Stimulated activated naive CD8-positive, alpha-beta T cell treated with anti-CD3 and anti-CD28 coated beads, Interleukin-15, amount 100 ng/mL, for 72 hours (primary cell): ENCODE data around the gene MATN1.

Experiments used
- ATAC-seq: fragments of 150-1000 bp; cut with Tn5 transposase; 2 replicates; pipeline ENCODE4 v1.10.0; 2021; ENCODE audit warnings: mild to moderate bottlenecking, moderate library complexity
- DNase-seq, 2 donors: peaks; one replicate each; pipeline ENCODE4 v3.0.0; 2021 to 2022
- H3K27ac Mint-ChIP-seq, 2 donors: one replicate each; pipeline ENCODE4 v1.8.0; 2022; ENCODE audit warnings: mild to moderate bottlenecking in 2 of 2, mixed read lengths in 2 of 2, moderate library complexity in 2 of 2
- H3K27me3 Mint-ChIP-seq: one replicate; pipeline ENCODE4 v1.8.0; 2022; ENCODE audit warnings: mixed read lengths
- H3K4me1 Mint-ChIP-seq: one replicate; pipeline ENCODE4 v1.8.0; 2022; ENCODE audit warnings: mild to moderate bottlenecking, mixed read lengths
- H3K4me3 Mint-ChIP-seq, 2 donors: one replicate each; pipeline ENCODE4 v1.8.0; 2022; ENCODE audit warnings: mild to moderate bottlenecking in 2 of 2, mixed read lengths in 2 of 2, moderate library complexity in 1 of 2
- H3K9me3 Mint-ChIP-seq, 2 donors: one replicate each; pipeline ENCODE4 v1.8.0; 2022; ENCODE audit warnings: mixed read lengths in 2 of 2

MATN1 gene

GRCh38 chr1:30742300-30742962, 19.0 kb upstream of the MATN1 start:
- DNase-seq (no peak), ATAC-seq (no peak)
- no peaks in the 10 kb centered on the region for H3K9me3 Mint-ChIP-seq
- peak overlapping the region; percentile 29 to 98 for H3K4me3 Mint-ChIP-seq
- H3K27ac Mint-ChIP-seq: peak overlapping the region; percentile 31 to 42
- no peaks in the 10 kb centered on the region for H3K27me3 Mint-ChIP-seq
- H3K4me1 Mint-ChIP-seq: peaks cover 100% of the 10 kb centered on the region

DNA sequence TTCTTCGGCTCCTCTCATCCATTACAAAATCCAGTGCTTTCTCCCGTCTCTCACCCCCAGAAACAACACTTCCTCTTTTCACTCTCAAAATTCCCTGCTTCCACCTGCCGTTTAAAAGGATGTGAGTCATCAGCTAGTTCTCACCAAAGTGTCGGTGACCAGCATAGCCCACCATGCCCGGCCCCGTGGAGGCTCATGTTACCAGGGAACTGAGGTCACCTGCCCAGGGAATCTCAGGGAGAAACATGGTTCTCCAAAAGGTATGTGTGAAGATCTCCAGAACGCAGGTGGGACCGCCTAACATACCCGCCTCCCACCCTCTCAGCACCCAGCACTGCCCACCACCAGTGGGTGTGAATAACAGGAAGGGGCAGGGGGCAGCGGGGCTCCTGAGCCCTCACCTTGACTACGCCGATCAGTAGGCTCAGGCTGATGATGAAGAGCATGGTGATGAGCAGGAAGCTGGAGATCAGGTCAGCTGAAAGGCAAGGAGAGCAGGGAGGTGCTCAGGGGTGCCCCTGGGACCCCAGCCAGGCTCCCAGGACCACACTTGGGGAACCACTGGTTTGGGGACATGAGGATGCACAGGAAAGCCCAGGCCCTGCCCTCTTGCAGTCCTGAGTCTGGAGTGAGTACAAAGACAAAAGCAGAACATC, 18.0 kb upstream of the MATN1 start:
- peak overlapping the region; percentile 68 to 73 for H3K4me3 Mint-ChIP-seq
- DNase-seq: no peak

DNA sequence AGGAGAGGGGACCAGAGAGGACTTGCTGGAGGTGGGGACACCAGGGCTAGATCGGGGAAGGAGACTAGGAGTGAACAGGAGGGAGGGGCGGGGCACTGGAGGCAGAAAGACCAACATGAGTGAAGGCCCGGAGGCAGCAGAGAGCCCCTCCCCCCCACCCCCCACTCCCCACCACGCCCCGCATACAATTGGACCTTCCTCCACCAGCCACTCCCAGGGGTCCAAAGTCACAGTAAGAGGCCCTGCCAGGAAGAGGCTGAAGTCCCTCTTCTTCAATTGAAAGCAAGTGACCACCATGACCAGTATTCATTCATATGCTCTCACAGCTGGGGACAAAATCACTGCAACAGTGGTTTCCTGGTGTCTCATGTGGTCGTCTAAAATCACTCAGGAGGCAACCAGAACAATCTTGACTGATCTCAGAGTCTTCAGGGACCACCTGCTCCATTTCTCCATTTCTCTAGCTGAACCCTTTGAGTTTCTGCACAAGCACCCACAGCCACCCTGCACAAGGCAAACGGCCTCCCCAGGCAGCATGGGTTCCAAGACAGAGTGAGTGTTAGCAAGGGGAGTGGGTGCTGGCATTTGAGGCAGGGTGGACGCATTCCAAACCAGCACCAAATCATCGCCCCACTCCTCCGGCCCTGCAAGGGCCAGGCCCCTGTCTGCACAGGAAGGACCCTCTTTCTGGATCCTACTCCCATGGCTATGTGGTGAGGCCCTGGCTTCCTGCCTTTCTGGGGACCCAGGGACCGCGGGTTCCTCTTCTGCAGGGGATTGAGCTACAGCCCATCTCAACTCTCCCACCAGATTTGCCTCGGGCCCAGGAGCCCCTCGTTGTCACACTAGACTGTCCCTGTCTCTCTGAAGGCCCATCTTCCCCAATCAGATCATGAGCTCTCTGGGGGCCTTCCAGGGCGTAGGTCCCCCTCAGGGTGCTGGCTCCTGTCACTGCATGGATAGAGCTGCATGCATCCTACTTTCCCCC, 17.2 kb upstream of the MATN1 start:
- no peak for ATAC-seq
- DNase-seq: no peak
- Mint-ChIP-seq H3K27ac (peak overlapping the region; percentile 91 to 94), H3K27me3 (no peaks in the 10 kb centered on the region), H3K4me3 (peak overlapping the region; percentile 68 to 73), H3K9me3 (no peaks in the 10 kb centered on the region), H3K4me1 (peaks cover 95% of the 10 kb centered on the region)

More for the DNA sequence above, 18.0 kb upstream of the MATN1 start:
- Mint-ChIP-seq H3K27me3 (no peaks in the 10 kb centered on the region), H3K9me3 (no peaks in the 10 kb centered on the region), H3K27ac (peak overlapping the region; percentile 57 to 94), H3K4me1 (peaks cover 99% of the 10 kb centered on the region)
- no peak for ATAC-seq

GRCh38 chr1:30739601-30740000, 16.2 kb upstream of the MATN1 start:
- no peak for DNase-seq
- ATAC-seq: no peak
- Mint-ChIP-seq H3K27ac (peak overlapping the region in 1 of 2 donors; percentile 36), H3K4me1 (peaks cover 88% of the 10 kb centered on the region), H3K9me3 (no peaks in the 10 kb centered on the region), H3K27me3 (no peaks in the 10 kb centered on the region), H3K4me3 (peak overlapping the region in 1 of 2 donors; percentile 17)

DNA sequence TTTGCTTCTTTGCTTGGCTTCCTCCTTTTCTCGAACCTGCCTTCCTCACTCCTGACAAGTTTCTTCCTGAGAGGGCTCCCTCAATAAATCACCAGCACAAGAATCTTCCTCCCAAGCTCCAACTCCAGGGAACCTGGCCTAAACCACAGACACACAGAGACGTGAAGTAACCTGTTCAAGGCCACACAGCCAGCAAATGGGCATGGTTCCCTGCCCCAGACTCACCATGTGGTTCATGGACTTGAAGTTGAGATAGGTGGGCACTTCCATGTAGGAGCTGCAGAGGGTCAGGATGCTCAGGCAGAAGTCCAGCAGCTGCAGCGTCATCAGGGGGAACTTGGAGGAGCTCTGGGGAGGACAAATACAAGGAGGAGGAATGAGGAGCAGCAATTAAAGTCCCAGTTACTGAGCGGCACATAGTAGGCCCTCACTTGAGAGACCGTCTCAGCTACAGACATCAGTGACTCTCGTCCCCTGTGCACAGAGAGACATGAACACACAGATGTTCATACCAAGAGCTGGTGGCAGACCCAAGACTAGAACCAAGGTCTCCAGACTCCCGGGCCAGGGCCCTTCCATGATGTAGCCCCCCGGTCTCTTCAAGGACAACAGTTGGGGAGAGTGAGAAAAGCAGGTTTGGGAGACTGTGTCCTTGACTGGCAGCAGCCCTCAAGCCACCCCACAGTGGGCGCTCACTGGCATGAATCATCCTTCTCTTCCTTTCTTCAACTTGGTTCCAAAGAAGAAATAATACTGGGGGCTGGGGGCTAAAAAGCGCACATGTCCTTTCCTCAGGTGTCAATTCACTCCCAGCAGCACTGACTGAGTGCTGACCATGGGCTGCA, 15.6 kb upstream of the MATN1 start:
- DNase-seq: no peak
- Mint-ChIP-seq H3K4me3 (no peak overlapping the region), H3K27me3 (no peaks in the 10 kb centered on the region), H3K9me3 (no peaks in the 10 kb centered on the region), H3K4me1 (peaks cover 81% of the 10 kb centered on the region), H3K27ac (peak overlapping the region; percentile 79 to 92)
- ATAC-seq: no peak

- peaks cover 73% of the 10 kb centered on the region for H3K4me1 Mint-ChIP-seq
- DNase-seq (no peak), ATAC-seq (peak; percentile 70)
- H3K27ac Mint-ChIP-seq: peak overlapping the region; percentile 79 to 92
- H3K9me3 Mint-ChIP-seq: no peaks in the 10 kb centered on the region
- H3K27me3 Mint-ChIP-seq: no peaks in the 10 kb centered on the region
- H3K4me3 Mint-ChIP-seq: no peak overlapping the region
Observed at GRCh38 chr1:30738040-30738714, 14.8 kb upstream of the MATN1 start.

DNA sequence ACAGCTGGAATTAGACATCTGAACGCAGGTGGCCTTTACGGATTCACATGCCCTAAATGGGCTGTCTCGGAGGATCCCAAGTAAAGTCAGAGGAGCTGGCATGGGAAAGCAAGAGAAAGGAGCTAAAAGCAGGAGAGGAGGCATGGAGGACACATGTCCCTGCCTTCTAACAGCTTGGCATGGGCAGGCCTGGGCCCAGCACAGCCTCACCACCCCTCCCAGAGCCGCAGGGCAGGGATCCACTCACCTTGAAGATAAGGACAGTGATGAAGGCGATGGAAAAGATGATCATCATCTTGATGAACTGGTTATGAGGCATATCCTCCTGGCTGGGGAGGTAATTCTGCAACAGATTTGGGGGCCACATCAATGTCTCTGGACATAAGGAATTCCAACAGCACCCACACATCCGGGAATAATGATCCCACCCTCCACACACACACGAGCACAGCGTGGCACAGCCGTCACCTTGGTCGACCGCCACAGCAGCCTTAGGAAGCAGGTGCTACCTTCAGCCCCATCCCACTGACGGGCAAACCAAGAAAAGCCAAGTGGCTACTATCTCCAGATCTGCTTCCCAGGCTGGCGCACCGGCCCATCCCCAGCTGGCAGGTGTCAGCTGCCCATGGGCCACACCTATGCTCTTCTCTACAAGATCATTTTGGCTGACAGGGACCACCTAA, 14.1 kb upstream of the MATN1 start:
- Mint-ChIP-seq H3K27me3 (no peaks in the 10 kb centered on the region), H3K9me3 (no peaks in the 10 kb centered on the region), H3K4me1 (peaks cover 71% of the 10 kb centered on the region), H3K27ac (peak overlapping the region; percentile 79 to 92), H3K4me3 (no peak overlapping the region)
- ATAC-seq (no peak), DNase-seq (no peak)

DNA sequence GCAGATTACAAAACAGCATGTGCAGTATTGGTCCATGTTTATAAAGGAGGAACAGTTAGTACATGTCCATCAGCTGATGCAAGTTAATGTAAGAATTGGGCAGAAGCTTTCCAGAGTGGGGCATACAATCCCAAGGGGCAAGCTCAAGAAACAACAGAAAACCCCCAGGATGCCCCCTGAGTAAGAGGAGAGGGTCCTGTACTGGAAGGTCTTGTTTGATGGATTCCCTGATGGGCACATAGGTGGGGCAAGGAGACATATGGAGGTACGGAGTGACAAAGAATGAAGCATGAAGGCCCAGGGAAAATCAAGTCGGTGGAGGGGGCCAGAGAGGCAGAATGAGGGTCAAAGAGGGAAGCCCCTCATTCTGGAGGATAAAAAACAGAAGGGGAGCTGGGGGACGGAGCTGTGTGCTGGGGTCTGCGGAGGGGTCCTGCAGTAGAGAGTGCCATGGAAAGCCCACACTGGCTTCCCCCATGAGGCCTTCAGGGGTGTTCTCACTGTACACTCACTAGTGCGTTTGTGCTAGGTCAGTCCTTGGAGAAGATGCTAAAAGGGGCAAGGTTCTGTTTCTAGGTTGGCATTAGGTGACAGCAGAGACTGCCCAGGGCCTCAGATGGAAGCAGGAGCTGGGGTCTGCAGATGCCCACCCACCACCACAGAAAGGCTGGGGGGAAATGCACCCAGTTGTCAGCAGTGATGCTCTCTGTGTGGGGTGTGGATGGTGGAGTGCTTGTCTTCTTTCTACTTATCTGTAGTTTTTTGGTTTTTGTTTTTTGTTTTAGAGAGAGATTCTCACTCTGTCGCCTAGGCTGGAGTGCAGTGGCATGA, 12.5 kb upstream of the MATN1 start:
- Mint-ChIP-seq H3K9me3 (no peaks in the 10 kb centered on the region), H3K27ac (peak overlapping the region; percentile 90 to 94), H3K27me3 (no peaks in the 10 kb centered on the region), H3K4me3 (no peak overlapping the region), H3K4me1 (peaks cover 71% of the 10 kb centered on the region)
- DNase-seq (no peak), ATAC-seq (no peak)

DNA sequence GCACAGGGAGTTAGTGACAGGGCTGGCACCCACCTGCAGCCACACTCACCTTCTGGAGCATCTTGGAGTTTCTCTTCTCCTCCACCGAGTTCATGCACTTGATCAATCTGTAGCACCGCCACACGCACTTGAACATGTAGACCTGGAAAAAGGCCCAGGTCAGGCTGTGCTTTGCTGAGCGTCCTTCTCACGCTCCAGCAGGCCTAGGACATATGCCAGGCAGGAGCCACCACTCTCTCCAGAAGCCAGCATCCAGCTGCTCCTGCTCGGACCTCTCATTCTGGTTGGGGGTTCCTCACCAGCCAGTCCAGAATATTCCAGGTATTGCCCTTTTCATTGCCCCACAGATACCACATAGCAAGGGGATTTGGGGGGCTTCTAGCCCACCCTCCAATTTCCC, 11.7 kb upstream of the MATN1 start:
- Mint-ChIP-seq H3K9me3 (no peaks in the 10 kb centered on the region), H3K4me1 (peaks cover 71% of the 10 kb centered on the region), H3K27ac (peak overlapping the region in 1 of 2 donors; percentile 71), H3K4me3 (no peak overlapping the region), H3K27me3 (no peaks in the 10 kb centered on the region)
- ATAC-seq (no peak), DNase-seq (no peak)

- Mint-ChIP-seq H3K4me3 (no peak overlapping the region), H3K27me3 (no peaks in the 10 kb centered on the region), H3K9me3 (no peaks in the 10 kb centered on the region), H3K27ac (no peak overlapping the region), H3K4me1 (peaks cover 70% of the 10 kb centered on the region)
- DNase-seq: no peak
- no peak for ATAC-seq
Observed at GRCh38 chr1:30734580-30734979, 11.2 kb upstream of the MATN1 start.

DNA sequence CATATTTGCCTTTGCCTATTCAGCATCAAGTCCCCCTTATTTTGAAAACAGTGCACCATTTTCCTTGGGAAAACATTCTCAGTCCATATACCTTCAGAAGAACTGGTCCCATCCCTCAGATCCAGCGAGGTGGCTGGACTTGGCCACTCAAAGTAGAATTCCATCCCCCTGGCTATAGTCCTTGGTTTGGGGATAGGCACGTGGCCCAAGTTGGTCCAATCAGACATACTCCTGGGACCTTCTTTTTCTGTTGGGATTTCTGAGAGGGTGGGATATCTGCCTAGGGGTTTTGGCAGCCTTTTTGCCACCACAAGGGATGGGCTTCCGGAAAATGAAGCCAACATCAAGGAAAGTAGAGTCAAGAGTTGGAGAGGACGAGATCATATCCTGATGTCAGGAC, 10.7 kb upstream of the MATN1 start:
- Mint-ChIP-seq H3K9me3 (no peaks in the 10 kb centered on the region), H3K4me1 (peaks cover 65% of the 10 kb centered on the region), H3K27ac (no peak overlapping the region), H3K27me3 (no peaks in the 10 kb centered on the region), H3K4me3 (no peak overlapping the region)
- DNase-seq (no peak), ATAC-seq (no peak)

DNA sequence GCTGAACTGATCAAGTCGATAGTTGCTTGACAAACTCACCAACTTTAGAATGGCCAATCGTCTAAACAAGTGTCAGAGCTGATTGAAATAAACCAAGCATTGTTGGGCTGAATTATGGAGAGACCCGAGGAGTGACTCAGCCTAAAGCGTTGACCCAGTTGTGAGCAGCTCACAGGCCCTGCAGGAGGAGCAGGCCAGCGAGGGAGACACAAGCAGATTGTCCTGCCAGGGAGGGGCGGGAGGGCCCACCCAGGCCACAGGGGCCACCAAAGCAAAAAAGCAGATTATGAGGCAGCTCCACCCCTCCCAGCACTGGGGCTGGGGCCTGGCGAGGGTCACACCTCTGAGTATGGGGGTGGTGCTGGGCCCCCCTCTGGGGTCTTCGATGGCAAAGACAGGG, 10.1 kb upstream of the MATN1 start:
- H3K4me3 Mint-ChIP-seq: no peak overlapping the region

GRCh38 chr1:30732277-30732996, 9.1 kb upstream of the MATN1 start:
- no peak for DNase-seq
- peak; percentile 54 for ATAC-seq
- Mint-ChIP-seq H3K27ac (peak overlapping the region; percentile 60 to 95), H3K4me3 (no peak overlapping the region), H3K27me3 (no peaks in the 10 kb centered on the region), H3K4me1 (peaks cover 62% of the 10 kb centered on the region), H3K9me3 (no peaks in the 10 kb centered on the region)

More for the DNA sequence above, 10.1 kb upstream of the MATN1 start:
- no peaks in the 10 kb centered on the region for H3K27me3 Mint-ChIP-seq
- H3K9me3 Mint-ChIP-seq: no peaks in the 10 kb centered on the region
- DNase-seq: no peak
- H3K27ac Mint-ChIP-seq: no peak overlapping the region
- peaks cover 62% of the 10 kb centered on the region for H3K4me1 Mint-ChIP-seq
- ATAC-seq: no peak
